H1 (cell line): ENCODE data around the gene SPATS2L. TPM values are rescaled to one million over a fixed set of nuclear protein-coding genes. Genes with fewer than 3 reads are reported as not detected.

Experiments used
- CTCF ChIA-PET: fragments of 300-600 bp; sonication (Branson Sonifier 250); formaldehyde crosslinking; loops from one replicate; lab custom pipeline; 2021; ENCODE audit not compliant: partially characterized antibody; lab: Charles Lee
- POLR2A ChIA-PET: fragments of 300-600 bp; sonication (Branson Sonifier 250); formaldehyde crosslinking; loops from one replicate; lab custom pipeline; 2021; ENCODE audit warnings: inconsistent platforms; ENCODE audit not compliant: partially characterized antibody; lab: Charles Lee
- DNase-seq, 2 experiments: peaks; one replicate each; pipeline versions ENCODE4 v3.0.0 to v3.0.0-alpha.2; 2010 to 2022; ENCODE audit warnings: low spot score in 2 of 2, low read depth in 1 of 2, mixed read lengths in 1 of 2
- FAIRE-seq: peaks from 2 replicates; lab custom pipeline; 2011; peaks lifted over from hg19 to GRCh38; lab: Jason Lieb, UNC
- H2AFZ ChIP-seq: 2 replicates; pipeline ENCODE4 v1.8.1; 2012; ENCODE audit warnings: low read length, inconsistent platforms
- H2AK5ac ChIP-seq: 2 replicates; pipeline ENCODE4 v1.6.1; 2013; ENCODE audit warnings: low read depth, low read length
- H2BK120ac ChIP-seq: replicated peaks from 2 replicates; pipeline ENCODE3; 2013; ENCODE audit warnings: low read depth, low read length, inconsistent platforms
- H2BK12ac ChIP-seq: 2 replicates; pipeline ENCODE4 v1.6.1; 2013; ENCODE audit warnings: low read depth, low read length
- H2BK15ac ChIP-seq: 2 replicates; pipeline ENCODE4 v1.6.1; 2013; ENCODE audit warnings: low read length
- H2BK20ac ChIP-seq: 2 replicates; pipeline ENCODE4 v1.6.1; 2013; ENCODE audit warnings: low read length
- H2BK5ac ChIP-seq: 2 replicates; pipeline ENCODE4 v1.6.1; 2013; ENCODE audit warnings: low read depth, low read length
- H3K14ac ChIP-seq: 2 replicates; pipeline ENCODE4 v1.6.1; 2013; ENCODE audit warnings: inconsistent platforms; ENCODE audit not compliant: insufficient read length
- H3K18ac ChIP-seq: 2 replicates; pipeline ENCODE4 v1.6.1; 2013; ENCODE audit warnings: low read length; ENCODE audit errors: extremely low read depth
- H3K23ac ChIP-seq: 2 replicates; pipeline ENCODE4 v1.6.1; 2013; ENCODE audit warnings: inconsistent platforms; ENCODE audit not compliant: insufficient read length
- H3K23me2 ChIP-seq: 2 replicates; pipeline ENCODE4 v1.6.1; 2013; ENCODE audit warnings: low read depth, low read length
- H3K27ac ChIP-seq: 2 replicates; pipeline ENCODE4 v1.6.1; 2011; ENCODE audit warnings: low read depth, low read length, inconsistent platforms
- H3K27me3 ChIP-seq, 4 experiments: replicated peaks in 1 of 4; 1 replicate in 1 of 4; 2 replicates in 3 of 4; pipeline versions ENCODE4 v1.6.1 to v1.8.1; 2011 to 2013; ENCODE audit warnings: low read length in 3 of 4, mild to moderate bottlenecking in 3 of 4, inconsistent platforms in 2 of 4, mixed read lengths in 2 of 4, moderate library complexity in 1 of 4; ENCODE audit not compliant: control insufficient read depth in 3 of 4, insufficient read depth in 3 of 4; ENCODE audit errors: extremely low read depth in 1 of 4
- H3K36me3 ChIP-seq, 4 experiments: 2 replicates each; pipeline versions ENCODE4 v1.6.1 to v1.8.1; 2011 to 2013; ENCODE audit warnings: mild to moderate bottlenecking in 4 of 4, low read length in 3 of 4, moderate library complexity in 2 of 4, control low read depth in 1 of 4, inconsistent platforms in 1 of 4; ENCODE audit not compliant: insufficient read depth in 4 of 4, control insufficient read depth in 2 of 4
- H3K4ac ChIP-seq: replicated peaks from 2 replicates; pipeline ENCODE3; 2013; ENCODE audit warnings: low read length, low read depth, mixed read lengths, inconsistent platforms; ENCODE audit not compliant: insufficient read length
- H3K4me1 ChIP-seq, 4 experiments: replicated peaks in 1 of 4; 1 replicate in 1 of 4; 2 replicates in 3 of 4; pipeline versions ENCODE4 v1.6.1 to v1.8.1; 2011 to 2013; ENCODE audit warnings: low read length in 3 of 4, inconsistent platforms in 2 of 4, mixed read lengths in 1 of 4; ENCODE audit not compliant: insufficient read depth in 4 of 4, control insufficient read depth in 3 of 4
- H3K4me2 ChIP-seq, 2 experiments: 2 replicates each; pipeline versions ENCODE4 v1.6.1 to v1.8.1; 2011 to 2013; ENCODE audit warnings: low read depth in 2 of 2, low read length in 2 of 2, control low read depth in 1 of 2, inconsistent platforms in 1 of 2, mild to moderate bottlenecking in 1 of 2; ENCODE audit not compliant: insufficient read depth in 1 of 2
- H3K4me3 ChIP-seq, 4 experiments: fragments of 200-600, 300-600 bp in 1 of 4; sonication (generic), shearing (Covaris generic), sonication (Bioruptor Twin) in 1 of 4; 2 replicates each; pipeline versions ENCODE4 v1.5.1 to v1.8.1; 2011 to 2016; ENCODE audit warnings: low read length in 4 of 4, low read depth in 3 of 4, control low read depth in 2 of 4, inconsistent platforms in 2 of 4, mild to moderate bottlenecking in 2 of 4, mixed read lengths in 1 of 4, moderate library complexity in 1 of 4; ENCODE audit not compliant: insufficient read depth in 2 of 4; ENCODE audit errors: extremely low read depth in 1 of 4
- H3K56ac ChIP-seq: replicated peaks from 2 replicates; pipeline ENCODE3; 2013; ENCODE audit warnings: low read depth, mild to moderate bottlenecking, mixed read lengths, low read length, inconsistent platforms; ENCODE audit not compliant: insufficient read length
- H3K79me1 ChIP-seq: 2 replicates; pipeline ENCODE4 v1.6.1; 2013; ENCODE audit warnings: low read depth, low read length, control low read depth
- H3K79me2 ChIP-seq, 2 experiments: 2 replicates each; pipeline versions ENCODE4 v1.6.1 to v1.8.1; 2012 to 2013; ENCODE audit warnings: low read length in 2 of 2, mild to moderate bottlenecking in 2 of 2, inconsistent platforms in 1 of 2; ENCODE audit not compliant: insufficient read depth in 2 of 2, control insufficient read depth in 1 of 2
- H3K9ac ChIP-seq, 4 experiments: replicated peaks in 1 of 4; 1 replicate in 1 of 4; 2 replicates in 3 of 4; pipeline versions ENCODE4 v1.6.1 to v1.8.1; 2011 to 2013; ENCODE audit warnings: low read depth in 3 of 4, low read length in 3 of 4, control low read depth in 2 of 4, mild to moderate bottlenecking in 2 of 4, moderate library complexity in 2 of 4, inconsistent platforms in 1 of 4; ENCODE audit errors: extremely low read depth in 1 of 4
- H3K9me3 ChIP-seq, 2 experiments: 2 replicates each; pipeline versions ENCODE4 v1.6.1 to v1.8.1; 2012 to 2013; ENCODE audit warnings: mild to moderate bottlenecking in 2 of 2, moderate library complexity in 2 of 2, control low read depth in 1 of 2, inconsistent platforms in 1 of 2, low read depth in 1 of 2, low read length in 1 of 2, mixed read lengths in 1 of 2; ENCODE audit not compliant: insufficient read depth in 2 of 2
- H4K20me1 ChIP-seq, 2 experiments: replicated peaks in 1 of 2; 2 replicates each; pipeline versions ENCODE3 to v1.8.1; 2011 to 2013; ENCODE audit warnings: inconsistent platforms in 2 of 2, low read length in 2 of 2, mild to moderate bottlenecking in 1 of 2; ENCODE audit not compliant: insufficient read depth in 2 of 2, control insufficient read depth in 1 of 2
- H4K5ac ChIP-seq: 2 replicates; pipeline ENCODE4 v1.6.1; 2013; ENCODE audit warnings: low read length, low read depth, mixed read lengths, inconsistent platforms; ENCODE audit not compliant: insufficient read length
- H4K8ac ChIP-seq: 2 replicates; pipeline ENCODE4 v1.8.0; 2013; ENCODE audit warnings: mild to moderate bottlenecking, moderate library complexity, low read length, inconsistent platforms; ENCODE audit not compliant: insufficient read depth; ENCODE audit errors: extremely low read depth
- H4K91ac ChIP-seq: replicated peaks from 2 replicates; pipeline ENCODE3; 2013; ENCODE audit warnings: low read length, mixed read lengths, inconsistent platforms; ENCODE audit not compliant: insufficient read length
- KDM4A ChIP-seq: IDR thresholded peaks from one replicate; pipeline ENCODE4 v1.7.1; 2012; ENCODE audit warnings: low read depth, mild to moderate bottlenecking, moderate library complexity, low read length, inconsistent platforms; ENCODE audit not compliant: severe bottlenecking
- SRF ChIP-seq: IDR thresholded peaks from 2 replicates; pipeline ENCODE4 v1.6.1; 2011; ENCODE audit warnings: mild to moderate bottlenecking, low read depth, low read length, moderate library complexity
- TBP ChIP-seq: IDR thresholded peaks from 2 replicates; pipeline ENCODE4 v1.6.1; 2011; ENCODE audit warnings: low read depth, low read length, improper control_type of control experiment
- TEAD4 ChIP-seq: IDR thresholded peaks from 2 replicates; pipeline ENCODE4 v1.6.1; 2012; ENCODE audit warnings: low read depth, low read length, inconsistent platforms, mixed read lengths
- WGBS, 2 experiments: shearing (Covaris generic) in 1 of 2; methylation state at CpG; one replicate each; pipeline versions ENCODE4 v1.1.6 to v1.1.7; 2013 to 2015; ENCODE audit warnings: low lambda C conversion rate in 2 of 2, mixed read lengths in 2 of 2, inconsistent platforms in 1 of 2, low coverage in 1 of 2, missing lambda C conversion rate in 1 of 2; ENCODE audit not compliant: insufficient replicate concordance in 2 of 2, insufficient coverage in 1 of 2, insufficient read length in 1 of 2; ENCODE audit errors: extremely low coverage in 1 of 2, missing lambda C conversion rate in 1 of 2; 5-methylcytosine and 5-hydroxymethylcytosine counted together
- polyA plus RNA-seq, 7 experiments: library from polyadenylated mRNA; depleted of rRNA in 3 of 7; stranded (reverse) in 5 of 7; unstranded in 2 of 7; fragments of >200 nt in 5 of 7; fragments of 200-250 nt in 2 of 7; gene quantifications; 1 replicate in 5 of 7; 2 replicates in 1 of 7; 4 replicates in 1 of 7; pipeline versions ENCODE4 v1.2.1 to v1.2.3, GENCODE V29; 2011 to 2013; ENCODE audit warnings: missing spikeins in 2 of 7, mixed read lengths in 2 of 7
- total RNA-seq: library from RNA; stranded (reverse); fragmentation: NEBNext Ultra II Directional; extraction: Animal tissue kit (Norgen Biotek cat#: 25700); gene quantifications from 2 replicates; pipeline ENCODE4 v1.2.1, GENCODE V29; 2021

The SPATS2L gene
- total and polyA plus RNA-seq, 2 of the 8 experiments (the other 6 are each of a cell fraction or from before 2014, with no cell fraction given), result 67.3 to 189 TPM

DNA sequence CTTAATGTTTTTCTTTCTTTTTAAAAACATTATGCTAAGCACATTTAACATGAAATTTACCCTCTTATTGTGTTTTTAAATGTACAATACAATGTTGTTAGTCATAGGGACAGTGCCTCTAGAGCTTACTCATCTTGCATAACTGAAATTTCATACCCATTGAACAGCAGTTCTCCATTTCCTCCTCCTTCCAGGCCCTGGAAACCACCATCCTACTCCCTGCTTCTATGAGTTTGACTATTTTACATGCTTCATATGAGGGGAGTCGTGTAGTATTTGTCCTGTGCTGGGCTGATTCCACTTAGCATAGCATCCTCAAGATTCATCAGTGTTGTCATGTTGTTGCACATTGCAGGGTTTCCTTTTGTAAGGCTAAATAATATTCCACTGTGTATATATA lies 92.6 kb downstream of the SPATS2L start:
- no peak overlapping the region for H3K9ac ChIP-seq
- no peak overlapping the region for H4K8ac ChIP-seq
- H3K23ac ChIP-seq, result no peak overlapping the region
- no peak overlapping the region for H2BK20ac ChIP-seq
- whole genome bisulfite sequencing, 2 experiments, result 95% methylated on average over 1 of the region's 1 CpG; no CpG with 5 or more reads in 1 of the 2 experiments
- H4K5ac ChIP-seq, result no peak overlapping the region
- no peaks in the 10 kb centered on the region for H3K23me2 ChIP-seq
- no peak overlapping the region for H3K18ac ChIP-seq
- FAIRE-seq (no peak), DNase-seq (no peak)
- TF ChIP-seq TEAD4 (no peak), SRF (no peak), TBP (no peak), KDM4A (no peak)
- no peak overlapping the region for H3K56ac ChIP-seq
- no peaks in the 10 kb centered on the region for H3K9me3 ChIP-seq
- H3K36me3 ChIP-seq, result peaks cover 0 to 6% (median 5%) of the 10 kb centered on the region in 4 experiments; a peak in 5 of 8 replicates
- no peaks in the 10 kb centered on the region for H3K27me3 ChIP-seq
- no peak overlapping the region for H3K4me2 ChIP-seq
- CTCF ChIA-PET, result no interaction called here
- no peak overlapping the region for H3K14ac ChIP-seq
- no peak overlapping the region for H3K4me3 ChIP-seq
- POLR2A ChIA-PET, result no interaction called here
- no peak overlapping the region for H2BK120ac ChIP-seq
- H2BK5ac ChIP-seq, result no peak overlapping the region
- H3K4me1 ChIP-seq, result peaks cover 0 to 13% (median 6%) of the 10 kb centered on the region in 4 experiments; a peak in 3 of 7 replicates
- H2BK15ac ChIP-seq, result no peak overlapping the region
- no peak overlapping the region for H3K27ac ChIP-seq
- no peaks in the 10 kb centered on the region; the same call in 1 of the 2 replicates for H3K79me1 ChIP-seq
- no peak overlapping the region for H2AK5ac ChIP-seq
- peaks cover 0 to 61% of the 10 kb centered on the region in 2 experiments; a peak in 2 of 4 replicates for H3K79me2 ChIP-seq
- H2BK12ac ChIP-seq, result no peak overlapping the region
- no peak overlapping the region for H3K4ac ChIP-seq
- H2AFZ ChIP-seq, result no peak overlapping the region
- H4K91ac ChIP-seq, result no peak overlapping the region
- H4K20me1 ChIP-seq, result peaks cover 0 to 1% of the 10 kb centered on the region in 2 experiments
